Measurements from ENCODE around the gene ANKRD22. TPM values are rescaled to one million over a fixed set of nuclear protein-coding genes. Genes with fewer than 3 reads are reported as not detected.

ANKRD22 gene
- polyA plus RNA-seq, 1 of the 3 experiments (the other 2 are of a cell fraction), result 0.15 TPM

GRCh38 chr10:88893611-88894010 lies 42.0 kb upstream of the ANKRD22 start:
- Histone ChIP-seq H3K27me3 (ENCODE audit: insufficient read depth) (no peaks in the 10 kb centered on the region), H3K36me3 (replicated peaks in 1 of 2; ENCODE audit: control insufficient read depth in 1 of 2, insufficient read depth in 2 of 2, low read length in 1 of 2) (peaks cover 0 to 4% of the 10 kb centered on the region in 2 experiments), H3K9ac (no peak overlapping the region), H3K4me1 (ENCODE audit: control insufficient read depth in 1 of 2, insufficient read depth in 2 of 2, low read depth in 1 of 2, low read length in 1 of 2) (peaks cover 19 to 88% of the 10 kb centered on the region in 2 experiments), H3K27ac (ENCODE audit: low read depth in 2 of 2, low read length in 1 of 2) (peak overlapping the region; percentile 58 to 77; a peak in 3 of 4 replicates), H3F3A (replicated peaks; ENCODE audit: insufficient read depth) (peaks cover 41% of the 10 kb centered on the region), H3K4me2 (peak overlapping the region; percentile 58), H3K9me3 (no peaks in the 10 kb centered on the region), H3K79me2 (ENCODE audit: insufficient read depth) (peaks cover 75% of the 10 kb centered on the region), H3K9me2 (no peaks in the 10 kb centered on the region), H2AFZ (ENCODE audit: low read depth) (no peak overlapping the region), H4K20me1 (ENCODE audit: insufficient read depth) (no peaks in the 10 kb centered on the region), H3K4me3 (ENCODE audit: low read depth in 2 of 2, low read length in 1 of 2) (peak overlapping the region in 1 of 2 experiments; percentile 31; a peak in 1 of 4 replicates)
- ChIA-PET POLR2A (no interaction called here), CTCF (interaction anchor here (2.5 kb wide), 1 partner anchor 58 kb away, joined by 10 read pairs; no protein-coding TSS in a partner anchor)
- WGBS (ENCODE audit: low lambda C conversion rate), result 69% methylated on average over 3 of the region's 3 CpGs
- DNase-seq, result no peak
- TF ChIP-seq ZBTB33 (IDR thresholded peaks at IDR 0.05; ENCODE audit: borderline replicate concordance, low read depth), result no peak
- no peak for TF ChIP-seq CTCF (IDR thresholded peaks at IDR 0.05)
- no peak for TF ChIP-seq MXI1 (IDR thresholded peaks at IDR 0.05; ENCODE audit: low read depth, low read length)
- no peak for TF ChIP-seq POLR2AphosphoS5 (IDR thresholded peaks at IDR 0.05; ENCODE audit: low read depth, low read length)
- peak; percentile 27; the same call in 1 of the 2 replicates for TF ChIP-seq NFIC (IDR thresholded peaks at IDR 0.05; ENCODE audit: borderline replicate concordance)
- TF ChIP-seq USF2 (IDR thresholded peaks at IDR 0.05; ENCODE audit: borderline replicate concordance, low read depth, low read length), result no peak
- TF ChIP-seq IRF3 (IDR thresholded peaks at IDR 0.05; ENCODE audit: low read depth, low read length), result no peak
- TF ChIP-seq TAF1 (IDR thresholded peaks at IDR 0.05; ENCODE audit: borderline replicate concordance, low read depth, low read length), result no peak
- TF ChIP-seq MAX (IDR thresholded peaks at IDR 0.05; ENCODE audit: low read depth), result no peak
- TF ChIP-seq EZH2phosphoT487 (IDR thresholded peaks at IDR 0.05; ENCODE audit: borderline replicate concordance, low read depth), result no peak
- TF ChIP-seq TEAD4 (IDR thresholded peaks at IDR 0.05; ENCODE audit: borderline replicate concordance, insufficient read depth), result 0 out of 2 replicates have a peak, but pooled peaks have one; percentile 43
- no peak for TF ChIP-seq NRF1 (IDR thresholded peaks at IDR 0.05; ENCODE audit: low read depth, low read length)
- TF ChIP-seq FOSL2 (IDR thresholded peaks at IDR 0.05; ENCODE audit: borderline replicate concordance, low read depth), result peak; percentile 35; the same call in 1 of the 2 replicates
- no peak for TF ChIP-seq YY1 (IDR thresholded peaks at IDR 0.05; ENCODE audit: low read depth)
- no peak for TF ChIP-seq USF1 (IDR thresholded peaks at IDR 0.05; ENCODE audit: borderline replicate concordance, low read depth)
- TF ChIP-seq RAD21 (IDR thresholded peaks at IDR 0.05; ENCODE audit: low read length), result no peak
- no peak for TF ChIP-seq RFX5 (IDR thresholded peaks at IDR 0.05; ENCODE audit: low read length)
- no peak for TF ChIP-seq SIN3A (IDR thresholded peaks at IDR 0.05; ENCODE audit: borderline replicate concordance, low read depth, low read length)
- TF ChIP-seq RCOR1 (IDR thresholded peaks at IDR 0.05; ENCODE audit: low read length), result no peak
- TF ChIP-seq ELF1 (IDR thresholded peaks at IDR 0.05), result no peak
- TF ChIP-seq CHD2 (IDR thresholded peaks at IDR 0.05; ENCODE audit: low read length, partially characterized antibody), result no peak
- TF ChIP-seq FOXM1 (IDR thresholded peaks at IDR 0.05; ENCODE audit: low read depth), result no peak
- TF ChIP-seq RXRA (IDR thresholded peaks at IDR 0.05; ENCODE audit: borderline replicate concordance, low read depth), result peak; percentile 36; the same call in 1 of the 2 replicates
- TF ChIP-seq GABPA (IDR thresholded peaks at IDR 0.05; ENCODE audit: low read depth), result no peak
- no peak for TF ChIP-seq JUND (IDR thresholded peaks at IDR 0.05)
- TF ChIP-seq MEF2A (IDR thresholded peaks at IDR 0.05; ENCODE audit: borderline replicate concordance, low read depth), result no peak

Data from SK-N-SH (cell line).